IMR-90 (cell line): ENCODE measurements around the gene ACVR2B. TPM values are rescaled to one million over a fixed set of nuclear protein-coding genes. Genes with fewer than 3 reads are reported as not detected.

Source experiments
- ATAC-seq: fragments of 200-7000 bp; cut with Tn5 transposase; 2 replicates; pipeline ENCODE4 v1.9.1; 2020; ENCODE audit warnings: low read depth, mild to moderate bottlenecking, moderate library complexity
- BruUV-seq: library from RNA; stranded (reverse); fragments of 400-500 nt; replicated peaks from 2 replicates; lab custom pipeline; 2021; lab: Mats Ljungman, UMichigan
- CTCF ChIA-PET: fragments of 300-600 bp; formaldehyde crosslinking; extraction: SDS; loops from one replicate; lab custom pipeline; 2021; ENCODE audit warnings: antibody characterized with exemption; lab: Yijun Ruan, JAX
- POLR2A ChIA-PET: fragments of 300-600 bp; sonication (Branson Sonifier 250); formaldehyde crosslinking; loops from one replicate; lab custom pipeline; 2022; ENCODE audit warnings: antibody characterized with exemption; ENCODE audit not compliant: unreplicated experiment; lab: Charles Lee
- DNase-seq: peaks from one replicate; pipeline ENCODE4 v3.0.0; 2013
- H2AFZ ChIP-seq: replicated peaks from 2 replicates; pipeline ENCODE3; 2013; ENCODE audit warnings: low read length, mild to moderate bottlenecking; ENCODE audit not compliant: poor library complexity
- H2AK5ac ChIP-seq: 2 replicates; pipeline ENCODE4 v1.6.1; 2013; ENCODE audit warnings: low read depth, low read length, inconsistent platforms
- H2AK9ac ChIP-seq: replicated peaks from 2 replicates; pipeline ENCODE3; 2013; ENCODE audit warnings: mild to moderate bottlenecking, low read depth, low read length, moderate library complexity; ENCODE audit not compliant: poor library complexity
- H2BK120ac ChIP-seq: 2 replicates; pipeline ENCODE4 v1.6.1; 2013; ENCODE audit warnings: low read depth, low read length, inconsistent platforms
- H2BK15ac ChIP-seq: 3 replicates; pipeline ENCODE4 v1.6.1; 2013; ENCODE audit warnings: low read depth, low read length, inconsistent platforms
- H2BK20ac ChIP-seq: 2 replicates; pipeline ENCODE4 v1.6.1; 2013; ENCODE audit warnings: low read depth, mild to moderate bottlenecking, inconsistent platforms, low read length, moderate library complexity
- H2BK5ac ChIP-seq: 2 replicates; pipeline ENCODE4 v1.6.1; 2013; ENCODE audit warnings: mild to moderate bottlenecking, low read depth, low read length, inconsistent platforms; ENCODE audit not compliant: poor library complexity, severe bottlenecking
- H3K14ac ChIP-seq: replicated peaks from 2 replicates; pipeline ENCODE4 v1.6.1; 2013; ENCODE audit warnings: low read depth, low read length, inconsistent platforms
- H3K18ac ChIP-seq: 2 replicates; pipeline ENCODE4 v1.6.1; 2013; ENCODE audit warnings: low read depth, low read length, control low read depth
- H3K23ac ChIP-seq: 2 replicates; pipeline ENCODE4 v1.6.1; 2013; ENCODE audit warnings: low read depth, low read length, inconsistent platforms
- H3K27ac ChIP-seq: 2 replicates; pipeline ENCODE4 v1.5.1; 2013; ENCODE audit warnings: mild to moderate bottlenecking, control low read depth, low read length; ENCODE audit not compliant: insufficient read depth
- H3K27me3 ChIP-seq: 2 replicates; pipeline ENCODE4 v1.6.1; 2013; ENCODE audit warnings: low read length; ENCODE audit not compliant: control insufficient read depth, insufficient read depth
- H3K36me3 ChIP-seq: 2 replicates; pipeline ENCODE4 v1.6.1; 2013; ENCODE audit warnings: low read length, mixed read lengths; ENCODE audit not compliant: control insufficient read depth, insufficient read depth
- H3K4ac ChIP-seq: 2 replicates; pipeline ENCODE4 v1.6.1; 2013; ENCODE audit warnings: low read depth, low read length, inconsistent platforms
- H3K4me1 ChIP-seq: 2 replicates; pipeline ENCODE4 v1.6.1; 2013; ENCODE audit warnings: low read length, mixed read lengths; ENCODE audit not compliant: control insufficient read depth, insufficient read depth
- H3K4me2 ChIP-seq: 2 replicates; pipeline ENCODE4 v1.6.1; 2013; ENCODE audit warnings: low read depth, mild to moderate bottlenecking, control low read depth, low read length, moderate library complexity
- H3K4me3 ChIP-seq: 2 replicates; pipeline ENCODE4 v1.5.1; 2013; ENCODE audit warnings: low read depth, mild to moderate bottlenecking, control low read depth, low read length, moderate library complexity; ENCODE audit not compliant: insufficient read depth
- H3K56ac ChIP-seq: 2 replicates; pipeline ENCODE4 v1.6.1; 2013; ENCODE audit warnings: low read length, inconsistent platforms; ENCODE audit not compliant: insufficient read depth; ENCODE audit errors: extremely low read depth
- H3K79me1 ChIP-seq, 2 experiments: 2 replicates each; pipeline ENCODE4 v1.6.1; 2013; ENCODE audit warnings: low read length in 2 of 2, inconsistent platforms in 1 of 2, low read depth in 1 of 2
- H3K9ac ChIP-seq: 2 replicates; pipeline ENCODE4 v1.6.1; 2013; ENCODE audit warnings: low read depth, low read length, control low read depth
- H3K9me1 ChIP-seq: 2 replicates; pipeline ENCODE4 v1.6.1; 2013; ENCODE audit warnings: low read length, inconsistent platforms; ENCODE audit not compliant: insufficient read depth
- H3K9me3 ChIP-seq: 2 replicates; pipeline ENCODE4 v1.6.1; 2013; ENCODE audit warnings: low read length; ENCODE audit not compliant: control insufficient read depth, insufficient read depth
- H4K20me1 ChIP-seq: 2 replicates; pipeline ENCODE4 v1.6.1; 2013; ENCODE audit warnings: low read length, inconsistent platforms; ENCODE audit not compliant: insufficient read depth
- H4K5ac ChIP-seq: 2 replicates; pipeline ENCODE4 v1.6.1; 2013; ENCODE audit warnings: mild to moderate bottlenecking, low read depth, low read length, control low read depth
- H4K8ac ChIP-seq, 2 experiments: 2 replicates each; pipeline ENCODE4 v1.6.1; 2013; ENCODE audit warnings: low read depth in 2 of 2, low read length in 2 of 2, control low read depth in 1 of 2, inconsistent platforms in 1 of 2
- H4K91ac ChIP-seq: 2 replicates; pipeline ENCODE4 v1.6.1; 2013; ENCODE audit warnings: low read depth, low read length, inconsistent platforms; ENCODE audit not compliant: insufficient read depth
- BHLHE40 ChIP-seq: fragments of 150-350 bp; IDR thresholded peaks from 2 replicates; pipeline ENCODE4 v1.6.1; 2016; ENCODE audit warnings: mild to moderate bottlenecking, low read depth, low read length
- CEBPB ChIP-seq: IDR thresholded peaks from 2 replicates; pipeline ENCODE4 v1.6.1; 2012; ENCODE audit warnings: low read depth, low read length, improper control_type of control experiment
- CHD1 ChIP-seq: IDR thresholded peaks from 2 replicates; pipeline ENCODE4 v1.6.1; 2012; ENCODE audit warnings: low read depth, low read length, improper control_type of control experiment
- CTCF ChIP-seq: conservative IDR thresholded peaks from 2 replicates; pipeline ENCODE4 v1.5.1; 2012; ENCODE audit warnings: mild to moderate bottlenecking, low read depth, low read length, improper control_type of control experiment
- ELK1 ChIP-seq: fragments of 150-350 bp; IDR thresholded peaks from 2 replicates; pipeline ENCODE4 v1.6.1; 2016; ENCODE audit warnings: low read depth, mild to moderate bottlenecking, low read length, moderate library complexity, borderline replicate concordance
- FOS ChIP-seq: fragments of 150-350 bp; IDR thresholded peaks from 2 replicates; pipeline ENCODE4 v1.6.1; 2016; ENCODE audit warnings: low read depth, low read length
- MAFK ChIP-seq: IDR thresholded peaks from 2 replicates; pipeline ENCODE4 v1.6.1; 2012; ENCODE audit warnings: low read depth, low read length, improper control_type of control experiment
- MAZ ChIP-seq: IDR thresholded peaks from 2 replicates; pipeline ENCODE4 v1.6.1; 2012; ENCODE audit warnings: low read depth, mild to moderate bottlenecking, low read length, improper control_type of control experiment, moderate library complexity, borderline replicate concordance
- MXI1 ChIP-seq: IDR thresholded peaks from 2 replicates; pipeline ENCODE4 v1.6.1; 2012; ENCODE audit warnings: low read depth, mild to moderate bottlenecking, low read length, moderate library complexity, borderline replicate concordance
- NFE2L2 ChIP-seq: fragments of 150-350 bp; IDR thresholded peaks from 2 replicates; pipeline ENCODE4 v1.6.1; 2016; ENCODE audit warnings: low read depth, mild to moderate bottlenecking, low read length
- POLR2A ChIP-seq: IDR thresholded peaks from 2 replicates; pipeline ENCODE4 v1.6.1; 2012; ENCODE audit warnings: mild to moderate bottlenecking, low read depth, low read length
- RAD21 ChIP-seq: IDR thresholded peaks from 2 replicates; pipeline ENCODE4 v1.6.1; 2012; ENCODE audit warnings: low read length, improper control_type of control experiment
- RCOR1 ChIP-seq: IDR thresholded peaks from 2 replicates; pipeline ENCODE4 v1.6.1; 2012; ENCODE audit warnings: mild to moderate bottlenecking, low read length, improper control_type of control experiment; ENCODE audit not compliant: insufficient replicate concordance
- RFX5 ChIP-seq: IDR thresholded peaks from 2 replicates; pipeline ENCODE4 v1.8.0; 2012; ENCODE audit warnings: low read depth, mild to moderate bottlenecking, low read length, moderate library complexity
- SMC3 ChIP-seq: fragments of 150-350 bp; IDR thresholded peaks from 2 replicates; pipeline ENCODE4 v1.6.1; 2016; ENCODE audit warnings: low read depth, mild to moderate bottlenecking, antibody characterized with exemption, low read length, moderate library complexity
- USF2 ChIP-seq: fragments of 150-350 bp; IDR thresholded peaks from 2 replicates; pipeline ENCODE4 v1.6.1; 2017; ENCODE audit warnings: mild to moderate bottlenecking, antibody characterized with exemption, low read length, low read depth
- WGBS, 2 experiments: methylation state at CpG; one replicate each; pipeline versions ENCODE4 v1.1.5 to v1.1.7; 2013; ENCODE audit warnings: missing lambda C conversion rate in 2 of 2; ENCODE audit not compliant: insufficient read length in 1 of 2; ENCODE audit errors: extremely low coverage in 2 of 2; 5-methylcytosine and 5-hydroxymethylcytosine counted together
- dilution Hi-C: fragments of 300-500 bp; cut with HindIII; formaldehyde crosslinking; loops from one replicate; pipeline ENCODE4 v1.14.3; 2018; ENCODE audit warnings: low sequenced_read_pairs; ENCODE audit not compliant: unreplicated experiment
- in situ Hi-C: fragments of 300-500 bp; cut with MboI; formaldehyde crosslinking; loops from 3 replicates; pipeline ENCODE4 v1.14.3; 2019; ENCODE audit warnings: low sequenced_read_pairs, inconsistent platforms, mixed read lengths
- intact Hi-C: fragments of 100-400 bp; cut with micrococcal nuclease; formaldehyde crosslinking; loops from 2 replicates; pipeline ENCODE4 v1.10.0; 2022
- polyA plus RNA-seq, 3 experiments: library from polyadenylated mRNA; depleted of rRNA; stranded (reverse); fragments of >200 nt; gene quantifications; 2 replicates each; pipeline ENCODE4 v1.2.3, GENCODE V29; 2012; ENCODE audit warnings: low replicate concordance in 1 of 3
- total RNA-seq: library from RNA; depleted of rRNA; stranded (reverse); fragments of >200 nt; gene quantifications from 2 replicates; pipeline ENCODE4 v1.2.3, GENCODE V29; 2012

ACVR2B gene
- total and polyA plus RNA-seq, 2 of the 4 experiments (the other 2 are of a cell fraction): 0.60 to 1.3 TPM

- no peak overlapping the region for H4K5ac ChIP-seq
- H3K9ac ChIP-seq: no peak overlapping the region
- no peak overlapping the region for H2AK9ac ChIP-seq
- H3K4me2 ChIP-seq: no peak overlapping the region
- no peak overlapping the region for H3K23ac ChIP-seq
- H3K9me1 ChIP-seq: no peaks in the 10 kb centered on the region
- BruUV-seq: no TSS peak
- no peak overlapping the region for H2BK120ac ChIP-seq
- H3K27me3 ChIP-seq: no peaks in the 10 kb centered on the region
- ChIA-PET CTCF (no interaction called here), POLR2A (no interaction called here)
- no peak for ATAC-seq
- H3K4ac ChIP-seq: no peak overlapping the region
- TF ChIP-seq ELK1 (no peak), POLR2A (no peak), MXI1 (no peak), MAZ (no peak), MAFK (no peak), RFX5 (no peak), RAD21 (no peak), USF2 (no peak), CHD1 (no peak), CTCF (no peak), NFE2L2 (no peak), RCOR1 (no peak), CEBPB (no peak), FOS (no peak), SMC3 (no peak), BHLHE40 (no peak)
- H4K91ac ChIP-seq: no peak overlapping the region
- H2AFZ ChIP-seq: no peak overlapping the region
- dilution Hi-C loops: no loop called here
- H3K36me3 ChIP-seq: no peaks in the 10 kb centered on the region
- DNase-seq: no peak
- no peak overlapping the region for H3K14ac ChIP-seq
- no CpG with 5 or more reads among the region's 7 CpGs for WGBS, 2 experiments
- H4K8ac ChIP-seq: no peak overlapping the region
- H3K27ac ChIP-seq: no peak overlapping the region
- H2BK5ac ChIP-seq: no peak overlapping the region
- H3K79me1 ChIP-seq: no peaks in the 10 kb centered on the region
- H3K4me1 ChIP-seq: no peaks in the 10 kb centered on the region
- in situ Hi-C loops: no loop called here
- intact Hi-C loops: no loop called here
- H3K4me3 ChIP-seq: no peak overlapping the region
- H2BK20ac ChIP-seq: no peak overlapping the region
- no peaks in the 10 kb centered on the region for H4K20me1 ChIP-seq
- H3K56ac ChIP-seq: no peak overlapping the region
- no peak overlapping the region for H2BK15ac ChIP-seq
- H3K18ac ChIP-seq: no peak overlapping the region
- no peak overlapping the region for H2AK5ac ChIP-seq
- no peaks in the 10 kb centered on the region for H3K9me3 ChIP-seq
These were observed 31.9 kb upstream of the ACVR2B start for GRCh38 chr3:38421679-38422336.
